Hippocampal formation (tissue), 2 donors: ENCODE measurements around the gene HOXC9.

Source experiments
- DNase-seq, 2 donors: peaks; one replicate each; lab custom pipeline; 2025; lab: John Stamatoyannopoulos, UW

The HOXC9 gene

GRCh38 chr12:54000116-54001114, at the start of gene HOXC9:
HOXC9 (plus strand) TSS chr12:54000161; CDS start chr12:54000189, 28 bp downstream.
- DNase-seq, result no peak

DNA sequence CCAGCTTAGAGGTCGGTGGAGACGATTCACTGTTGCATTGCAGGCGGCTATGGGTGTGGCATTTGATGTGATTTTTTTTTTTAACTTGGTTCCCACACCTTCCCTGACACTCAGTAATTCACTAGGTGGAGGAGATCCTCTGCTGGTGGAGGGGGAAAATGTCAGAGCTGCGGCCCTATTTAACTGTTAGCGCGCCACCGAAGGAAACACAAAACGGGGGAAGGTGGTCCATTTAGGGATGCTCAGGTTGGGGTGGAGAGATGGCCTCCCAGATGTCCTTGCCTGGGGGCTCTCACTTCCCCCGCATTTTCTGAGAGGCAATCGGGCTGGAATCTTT, 49.6 kb upstream of the HOXC9 start:
- DNase-seq, result no peak

- no peak for DNase-seq
Observed at GRCh38 chr12:53950789-53951576, 49.0 kb upstream of the HOXC9 start.

DNA sequence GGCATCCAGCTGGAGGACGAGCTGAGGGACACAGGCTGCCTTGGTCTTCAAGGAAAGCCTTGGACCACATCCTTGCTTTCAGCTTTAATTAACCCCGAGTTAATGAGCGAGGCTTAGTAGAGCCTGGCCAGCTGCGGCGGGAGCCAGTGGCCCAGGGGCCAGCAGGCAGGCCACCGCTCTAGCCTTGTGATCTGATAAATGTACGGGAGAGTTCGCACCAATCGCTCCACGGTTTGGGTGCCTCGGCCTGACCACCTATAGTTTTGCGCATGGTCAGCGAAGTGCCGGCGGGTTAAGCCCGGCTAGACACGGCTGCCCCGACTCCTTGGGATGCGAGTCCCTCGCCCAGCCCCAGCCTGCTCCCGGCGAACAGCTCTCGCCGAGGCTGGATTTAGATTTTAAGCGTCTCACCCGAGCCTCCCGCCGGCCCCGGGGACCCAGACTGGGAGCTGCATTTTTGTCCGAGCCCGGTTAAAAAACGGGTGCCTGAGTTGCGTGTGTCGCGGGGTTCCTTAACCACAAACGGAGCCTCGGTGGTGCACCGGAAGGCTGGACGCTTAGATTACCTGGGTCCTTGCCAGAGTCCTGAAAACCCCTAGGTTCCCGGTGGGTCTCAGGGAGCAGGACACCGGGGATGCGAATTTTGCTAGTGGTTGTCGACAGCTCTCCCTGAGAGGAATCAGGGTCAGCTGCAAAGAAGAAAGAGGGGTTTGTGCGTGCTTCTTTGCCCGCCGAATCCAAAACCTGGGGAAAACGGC, 48.2 kb upstream of the HOXC9 start:
- DNase-seq, result no peak

GRCh38 chr12:53952335-53952694, 47.6 kb upstream of the HOXC9 start:
- no peak for DNase-seq

DNA sequence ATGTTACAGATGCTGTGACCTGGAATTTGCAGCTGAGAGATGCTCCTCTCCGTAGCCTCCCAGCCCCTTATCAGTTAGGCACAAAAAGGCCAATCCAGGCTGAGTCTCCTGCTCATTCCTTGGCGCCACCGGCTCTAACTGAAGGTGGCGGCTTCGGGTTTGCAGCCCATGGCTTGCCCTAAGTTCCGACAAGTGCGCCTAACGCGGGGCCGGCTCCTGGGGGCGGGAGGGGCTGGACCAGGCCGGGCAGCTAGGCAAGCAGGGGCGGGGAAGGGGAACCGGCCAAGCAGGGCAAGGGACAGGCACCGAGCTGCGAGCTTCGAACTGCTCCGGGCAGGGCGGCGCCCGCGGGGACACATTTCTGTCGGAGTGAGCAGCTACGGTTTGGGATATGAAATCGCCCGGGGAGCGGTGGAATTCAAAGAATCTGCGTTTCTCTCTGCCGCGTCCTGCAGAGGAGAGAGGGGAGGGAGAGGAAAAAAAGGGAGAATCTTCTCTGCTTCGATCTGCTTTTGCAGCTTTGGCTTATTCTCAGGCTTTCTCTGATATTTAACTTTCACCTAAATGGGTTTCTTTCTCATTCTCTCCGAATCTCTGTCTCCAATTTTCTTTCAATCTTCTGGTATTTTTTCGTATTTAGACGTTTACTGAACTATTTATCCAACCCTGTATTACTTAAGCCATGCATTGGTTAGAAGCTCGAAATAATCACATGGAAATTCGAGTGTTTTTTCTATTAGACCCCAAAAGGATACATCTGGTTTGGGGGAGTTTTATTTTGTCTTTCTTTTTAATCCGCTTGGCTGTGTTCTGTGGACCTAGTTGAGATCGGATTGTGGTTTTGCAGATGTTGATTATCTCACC, 46.9 kb upstream of the HOXC9 start:
- DNase-seq, result no peak

- DNase-seq, result no peak
Observed at GRCh38 chr12:53953831-53954693, 45.9 kb upstream of the HOXC9 start.

- DNase-seq, result no peak
Observed at GRCh38 chr12:53954694-53955035, 45.3 kb upstream of the HOXC9 start, which contains the start of gene HOXC12. HOXC12 (plus strand) TSS chr12:53954903; CDS start chr12:53954930, 27 bp downstream.

GRCh38 chr12:53955036-53955775, 44.8 kb upstream of the HOXC9 start:
- DNase-seq, result no peak

DNA sequence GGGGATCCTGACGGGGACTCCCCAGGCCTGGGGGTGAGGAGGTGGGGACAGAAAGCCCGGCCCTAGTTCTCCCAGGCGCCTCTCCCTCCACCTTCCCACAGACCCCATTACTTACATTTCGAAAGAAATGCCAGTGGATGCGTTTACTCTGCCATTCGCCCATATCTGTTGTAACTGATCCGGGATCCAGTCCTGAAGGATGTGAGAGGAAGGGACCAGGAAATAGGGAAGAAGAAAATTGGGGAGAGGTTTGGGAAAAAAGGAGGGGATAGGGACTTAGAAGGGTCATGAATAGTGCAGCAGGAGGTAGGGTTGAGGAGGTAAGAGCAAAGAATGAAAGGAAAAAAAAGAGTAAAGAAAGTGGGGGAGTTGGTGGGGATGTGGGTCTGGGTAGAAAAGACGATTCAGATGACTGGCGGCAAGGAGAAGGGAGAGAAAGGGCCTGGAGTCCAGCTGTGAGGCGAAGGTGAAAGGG, 44.1 kb upstream of the HOXC9 start:
- DNase-seq, result no peak

DNA sequence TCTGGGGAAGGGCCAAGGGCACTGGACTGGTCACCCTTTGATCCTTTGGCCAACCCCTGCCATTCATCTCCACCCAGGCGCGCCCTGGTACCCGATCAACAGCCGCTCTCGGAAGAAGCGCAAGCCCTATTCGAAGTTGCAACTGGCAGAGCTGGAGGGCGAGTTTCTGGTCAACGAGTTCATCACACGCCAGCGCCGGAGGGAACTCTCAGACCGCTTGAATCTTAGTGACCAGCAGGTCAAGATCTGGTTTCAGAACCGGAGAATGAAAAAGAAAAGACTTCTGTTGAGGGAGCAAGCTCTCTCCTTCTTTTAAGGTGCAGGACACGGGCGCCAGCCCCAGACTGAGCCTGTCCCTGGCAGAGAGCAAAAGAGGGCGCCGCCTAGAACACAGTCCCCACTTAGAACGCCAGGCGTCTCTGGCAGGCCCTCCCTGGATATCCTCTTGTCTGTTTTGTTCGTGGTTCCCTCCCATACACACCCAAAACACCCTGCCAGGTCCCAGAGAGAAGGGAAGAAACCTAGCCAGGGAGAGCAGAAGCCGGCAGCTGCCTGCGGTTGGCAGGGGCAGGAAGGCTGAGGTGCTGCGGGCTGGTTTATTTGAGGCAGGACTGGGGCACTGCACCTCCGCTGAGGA, 43.6 kb upstream of the HOXC9 start:
- no peak for DNase-seq

DNA sequence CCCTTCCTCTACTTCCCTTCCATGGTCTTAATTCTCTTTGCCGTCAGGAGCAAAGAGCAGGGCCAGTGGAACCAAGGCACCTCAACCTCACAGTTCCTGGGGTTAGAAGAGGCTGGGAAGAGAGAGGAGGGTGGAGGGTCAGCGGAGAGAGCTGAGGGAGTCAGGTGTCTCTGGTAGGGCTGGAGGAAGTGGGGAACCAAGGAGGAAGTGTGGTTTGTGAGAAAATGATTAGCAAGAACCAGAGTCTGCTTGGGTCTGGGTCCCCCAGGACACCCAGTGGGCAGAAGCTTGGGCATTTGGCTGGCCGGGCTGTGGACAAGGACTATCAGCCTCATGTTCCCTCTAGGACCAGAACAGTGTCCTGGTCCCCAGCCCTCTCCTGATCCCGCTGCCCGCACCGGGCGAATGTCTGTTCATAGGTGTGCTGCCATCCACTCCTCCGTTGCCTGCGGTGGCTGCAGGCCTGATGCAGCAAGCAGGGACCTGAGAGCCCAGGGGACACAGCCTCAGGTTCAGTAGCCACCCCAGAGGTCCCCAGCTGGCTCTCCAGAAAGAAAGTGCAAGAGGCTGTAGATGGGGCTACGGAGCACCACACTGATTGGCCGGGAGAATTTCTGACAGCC, 42.9 kb upstream of the HOXC9 start:
- no peak for DNase-seq

DNA sequence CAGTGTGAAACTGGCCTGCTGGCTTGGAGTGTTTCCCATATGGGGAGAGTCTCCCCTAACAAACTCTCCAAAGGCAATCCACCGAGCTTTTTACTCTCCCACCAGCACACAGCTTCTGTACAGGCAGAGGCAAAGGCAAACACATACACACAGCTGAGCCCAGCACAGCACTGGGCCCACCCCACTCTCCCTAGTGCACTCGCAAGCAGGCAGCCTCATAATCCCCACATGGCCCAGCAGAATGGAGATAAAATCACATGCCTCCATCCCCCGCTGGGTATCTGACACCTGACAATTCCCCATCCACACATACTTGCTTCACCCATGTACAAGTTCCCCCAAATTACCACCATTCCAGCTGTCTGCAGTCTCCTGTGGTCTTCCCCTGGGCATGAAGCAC, 41.8 kb upstream of the HOXC9 start:
- no peak for DNase-seq

- no peak for DNase-seq
Observed at GRCh38 chr12:53959314-53959713, 40.6 kb upstream of the HOXC9 start.

DNA sequence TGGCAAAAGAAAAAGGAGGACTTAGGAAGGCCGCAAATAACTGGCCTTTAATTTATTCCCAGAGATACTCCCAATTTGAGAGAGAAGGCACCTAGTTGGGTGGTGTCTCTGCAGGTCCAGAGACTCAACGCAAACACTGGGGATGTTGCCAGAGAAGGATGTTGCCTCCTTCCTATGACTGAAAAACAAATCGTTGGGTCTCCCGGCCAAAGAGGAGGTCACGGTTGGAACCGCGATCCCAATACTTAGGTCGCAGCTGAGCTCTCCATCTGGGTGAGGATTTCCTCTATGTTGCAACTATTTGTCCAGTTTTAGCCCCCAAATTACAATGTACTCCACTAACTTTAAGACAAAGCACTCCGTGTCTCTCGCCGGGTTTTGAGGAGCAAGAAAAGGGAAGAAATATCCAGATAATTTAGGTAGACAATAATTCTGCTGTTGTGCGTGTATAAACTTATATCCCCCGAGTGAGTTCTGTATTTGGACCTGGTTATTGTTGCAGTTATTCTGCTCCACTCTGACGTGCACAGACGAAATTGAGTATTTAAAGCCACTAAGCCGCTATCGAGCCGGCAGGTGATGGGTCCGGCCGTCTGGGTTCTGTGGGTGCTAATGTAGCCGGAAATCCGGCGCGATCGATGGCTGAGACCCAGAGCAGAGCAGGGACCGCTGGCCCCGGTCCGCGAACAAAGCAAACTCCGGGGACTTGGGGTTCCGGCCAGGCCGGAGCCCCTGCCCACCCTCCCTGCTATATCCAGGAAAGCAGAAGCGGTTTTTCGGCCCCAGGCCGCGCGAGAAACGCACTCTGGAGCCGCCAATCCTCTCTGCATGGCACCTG, 39.6 kb upstream of the HOXC9 start:
- DNase-seq, result no peak

DNA sequence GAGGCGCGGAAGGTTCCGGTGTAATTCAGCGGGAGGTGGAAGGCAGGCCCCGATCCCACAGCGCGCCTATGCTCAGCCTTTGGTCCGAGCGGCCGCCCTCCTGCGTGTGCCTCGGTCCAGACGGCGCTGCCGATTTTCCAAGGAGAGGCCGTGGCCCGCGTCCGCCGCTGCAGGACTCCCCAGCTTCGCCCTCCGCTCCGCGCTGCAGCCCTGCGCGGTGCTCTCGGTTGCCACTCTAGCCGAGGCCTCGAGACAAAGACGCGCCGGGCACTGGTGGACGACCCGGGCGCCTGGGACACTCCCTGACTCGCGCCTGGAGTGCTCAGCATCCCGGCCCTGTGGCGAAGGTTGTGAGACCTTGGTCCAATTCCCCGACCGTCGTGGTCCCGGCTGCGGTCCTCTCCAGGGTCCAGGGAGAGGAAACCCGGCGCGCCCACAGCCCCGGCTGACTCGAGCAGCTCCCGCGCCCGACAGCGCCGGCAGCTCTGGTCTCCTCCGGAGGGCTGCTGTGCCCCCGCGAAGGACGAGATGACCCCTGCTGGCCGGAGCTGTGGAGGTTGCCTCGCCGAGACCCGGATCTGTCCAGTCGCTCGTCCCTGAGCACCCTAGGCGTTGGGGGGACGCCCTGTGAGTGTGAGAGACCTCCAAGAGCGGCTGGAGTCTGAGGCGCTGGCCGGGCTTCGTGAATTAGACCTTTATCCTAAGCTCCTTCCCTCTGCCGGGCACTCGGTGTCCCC, 38.8 kb upstream of the HOXC9 start:
- DNase-seq, result no peak

GRCh38 chr12:53963005-53963404, 37.0 kb upstream of the HOXC9 start:
- DNase-seq, result no peak
